ENCODE measurements around the gene SSC5D.
A peak's percentile ranks its signal among the peaks of the same experiment; 100 is the strongest.
"Not testable (repeated sequence)": the region's sequence is repeated elsewhere in the genome, so short reads cannot be mapped to it uniquely, and the experiment has no call there.

The SSC5D gene

DNA sequence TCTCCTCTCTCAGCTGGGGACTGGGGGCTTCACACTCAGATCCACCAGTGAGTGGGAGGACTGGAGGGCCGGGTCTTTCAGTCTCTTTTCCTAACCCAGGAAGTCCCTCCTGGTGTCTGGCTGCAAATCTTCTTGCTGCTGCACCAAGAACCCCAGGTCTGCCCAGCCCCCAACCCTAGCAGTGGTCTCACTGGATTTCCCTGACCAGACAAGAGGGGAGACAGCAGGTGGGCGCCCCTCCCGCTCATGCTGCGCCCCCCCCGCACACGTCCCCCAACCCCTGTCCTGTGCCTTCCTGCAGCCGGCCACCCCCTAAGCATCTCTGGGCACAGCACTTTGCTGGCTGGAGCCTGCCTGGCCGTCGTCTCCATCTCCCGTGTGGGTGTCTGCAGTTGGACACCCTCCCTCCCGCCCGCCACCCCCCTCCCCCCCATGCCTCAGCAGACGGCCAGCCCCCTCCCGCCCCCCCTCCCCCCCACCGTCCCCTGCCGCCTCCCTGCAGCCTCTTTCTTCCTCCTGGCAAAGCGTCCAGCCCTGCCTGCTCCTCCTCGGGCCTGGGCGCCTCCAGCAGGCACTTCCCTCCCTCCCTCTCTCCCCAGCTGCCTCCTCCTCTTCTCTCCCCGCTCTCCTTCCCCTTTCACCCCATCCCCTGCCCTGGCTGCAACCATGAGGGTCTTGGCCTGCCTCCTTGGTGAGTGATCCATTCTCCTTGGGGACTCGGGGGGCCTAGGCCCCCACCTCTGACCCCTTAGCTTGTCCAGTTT, at the start of gene SSC5D:
Gene SSC5D (plus strand): TSS at position 513 of the 764 bp plus-strand sequence. CDS start 154 bp downstream, at position 667.
- no peaks in the 10 kb centered on the region for H3K9me3 ChIP-seq (ENCODE audit: low read length)
- H3K36me3 ChIP-seq (ENCODE audit: insufficient read depth, low read length) = no peaks in the 10 kb centered on the region
- peaks cover 60% of the 10 kb centered on the region for H3K4me1 ChIP-seq (ENCODE audit: insufficient read depth, low read length)
- no peak within 1 kb of the TSS for H2AFZ ChIP-seq (ENCODE audit: low read depth, low read length)
- H3K27me3 ChIP-seq (ENCODE audit: insufficient read depth, low read length) = no peaks in the 10 kb centered on the region
- H3K4me3 ChIP-seq (ENCODE audit: low read length) = peak within 1 kb of the TSS; percentile 17

DNA sequence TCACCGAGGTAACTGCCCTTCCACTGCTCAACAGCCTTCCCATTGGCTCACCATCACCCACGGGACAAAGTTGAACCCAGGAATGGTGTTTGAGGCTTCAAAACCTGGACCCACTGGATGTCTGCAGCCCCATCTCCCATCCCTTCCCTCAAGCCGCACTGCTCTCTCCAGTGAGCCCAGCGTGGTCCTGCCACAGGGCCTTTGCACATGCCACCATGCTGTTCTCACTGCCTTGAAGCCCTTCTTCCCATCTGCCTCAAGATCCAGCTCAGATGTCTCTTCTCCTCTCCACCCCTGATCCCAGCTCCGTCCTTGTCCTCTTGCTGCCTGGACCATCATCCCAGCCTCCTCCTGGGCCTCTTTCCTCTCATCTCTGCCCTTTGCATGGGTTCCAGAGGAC, 49.2 kb upstream of the SSC5D start:
- H3K4me1 ChIP-seq (ENCODE audit: insufficient read depth, low read length) = peaks cover 22% of the 10 kb centered on the region
- no peaks in the 10 kb centered on the region for H3K36me3 ChIP-seq (ENCODE audit: insufficient read depth, low read length)
- H2AFZ ChIP-seq (ENCODE audit: low read depth, low read length) = no peak overlapping the region
- H3K27me3 ChIP-seq (ENCODE audit: insufficient read depth, low read length) = peaks cover 42% of the 10 kb centered on the region
- no peak overlapping the region for H3K4me3 ChIP-seq (ENCODE audit: low read length)
- H3K9me3 ChIP-seq (ENCODE audit: low read length) = no peaks in the 10 kb centered on the region

DNA sequence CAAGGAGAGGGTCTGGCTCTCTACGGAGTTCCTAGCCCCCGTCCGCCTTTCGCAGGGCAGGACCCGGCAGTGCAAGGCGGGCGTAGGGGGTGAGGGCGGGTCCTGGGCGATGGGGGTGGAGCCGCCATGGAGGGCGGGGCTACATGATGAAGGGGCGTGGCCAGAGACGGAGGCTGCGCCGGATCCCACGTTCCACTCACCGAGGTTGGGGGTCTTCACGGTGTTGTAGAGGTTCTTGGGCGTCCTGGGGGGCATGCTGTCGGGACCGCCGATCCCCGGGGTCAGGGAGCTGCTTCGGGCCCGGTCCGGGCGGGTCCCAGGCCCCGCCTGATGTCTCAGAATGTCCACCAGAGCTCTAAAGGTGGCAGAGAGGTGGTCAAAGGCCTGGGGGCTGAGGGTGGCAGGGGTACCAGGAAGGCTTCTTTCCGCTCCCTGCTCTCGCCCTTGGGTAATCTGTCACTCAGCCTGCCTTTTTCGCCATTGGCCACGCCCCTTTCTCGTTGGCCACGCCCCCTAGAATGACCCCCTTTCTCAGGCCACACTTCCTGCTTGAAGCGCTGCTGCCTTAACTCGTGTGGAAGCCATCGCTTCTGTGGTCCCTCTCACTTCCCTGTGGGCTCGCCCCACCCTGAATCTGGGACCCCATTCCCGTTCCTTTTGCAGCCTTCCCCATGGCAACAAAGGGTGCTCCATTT, 47.7 kb upstream of the SSC5D start:
- no peaks in the 10 kb centered on the region for H3K36me3 ChIP-seq (ENCODE audit: insufficient read depth, low read length)
- H3K4me1 ChIP-seq (ENCODE audit: insufficient read depth, low read length) = peaks cover 22% of the 10 kb centered on the region
- no peaks in the 10 kb centered on the region for H3K9me3 ChIP-seq (ENCODE audit: low read length)
- H3K4me3 ChIP-seq (ENCODE audit: low read length) = no peak overlapping the region
- peaks cover 53% of the 10 kb centered on the region for H3K27me3 ChIP-seq (ENCODE audit: insufficient read depth, low read length)
- no peak overlapping the region for H2AFZ ChIP-seq (ENCODE audit: low read depth, low read length)

DNA sequence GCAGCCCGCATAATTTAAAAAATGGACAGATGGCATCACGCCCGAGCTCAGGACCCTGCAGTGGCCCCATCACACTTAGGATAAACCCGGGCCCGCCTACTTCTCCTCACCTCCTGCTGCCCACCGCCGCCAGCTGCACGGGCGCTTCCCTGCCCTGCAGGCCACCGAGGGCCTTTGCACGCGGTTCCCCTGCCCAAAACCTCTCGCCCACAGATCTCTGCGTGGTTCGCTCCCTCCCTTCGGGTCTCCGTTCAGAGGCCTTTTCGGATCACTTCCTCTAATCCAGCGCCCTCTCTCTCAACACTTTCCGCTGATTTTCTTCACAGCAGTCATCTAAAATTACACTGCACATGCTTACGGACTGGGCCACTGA, 46.9 kb upstream of the SSC5D start:
- peaks cover 57% of the 10 kb centered on the region for H3K27me3 ChIP-seq (ENCODE audit: insufficient read depth, low read length)
- peaks cover 22% of the 10 kb centered on the region for H3K4me1 ChIP-seq (ENCODE audit: insufficient read depth, low read length)
- H2AFZ ChIP-seq (ENCODE audit: low read depth, low read length) = no peak overlapping the region
- no peak overlapping the region for H3K4me3 ChIP-seq (ENCODE audit: low read length)
- H3K9me3 ChIP-seq (ENCODE audit: low read length) = no peaks in the 10 kb centered on the region
- no peaks in the 10 kb centered on the region for H3K36me3 ChIP-seq (ENCODE audit: insufficient read depth, low read length)

DNA sequence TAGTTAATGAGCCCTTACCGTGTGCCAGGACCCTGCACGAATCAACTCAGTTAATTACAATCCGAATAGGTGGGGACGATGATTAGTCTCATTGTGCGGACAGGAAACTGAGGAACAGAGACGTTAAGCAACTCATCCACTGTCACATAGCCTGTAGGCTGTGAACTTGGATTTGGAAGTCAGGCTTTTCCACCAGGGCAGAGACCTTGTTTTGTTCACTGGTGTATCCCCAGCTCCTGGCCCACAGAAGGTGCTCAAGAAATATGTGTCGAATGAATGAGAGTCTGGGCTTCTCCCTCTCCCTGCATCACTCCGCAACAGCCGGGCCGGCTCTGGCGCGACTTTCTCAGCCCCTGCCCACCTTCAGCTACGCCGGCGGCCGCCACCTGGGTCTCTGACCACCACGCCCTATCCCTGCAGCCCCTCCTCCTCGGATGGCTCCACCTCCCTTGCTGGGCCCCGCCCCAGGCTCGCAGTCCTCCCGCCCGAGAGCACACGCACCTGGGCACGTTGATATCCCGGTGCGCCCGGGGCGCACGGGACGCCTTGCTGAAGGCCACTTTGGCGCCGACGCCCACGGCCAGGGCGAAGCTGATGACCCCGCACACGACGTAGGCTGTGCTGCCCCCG, 46.4 kb upstream of the SSC5D start:
- no peak overlapping the region for H3K4me3 ChIP-seq (ENCODE audit: low read length)
- H3K27me3 ChIP-seq (ENCODE audit: insufficient read depth, low read length) = peaks cover 57% of the 10 kb centered on the region
- H3K4me1 ChIP-seq (ENCODE audit: insufficient read depth, low read length) = peaks cover 22% of the 10 kb centered on the region
- H3K9me3 ChIP-seq (ENCODE audit: low read length) = no peaks in the 10 kb centered on the region
- H2AFZ ChIP-seq (ENCODE audit: low read depth, low read length) = no peak overlapping the region
- no peaks in the 10 kb centered on the region for H3K36me3 ChIP-seq (ENCODE audit: insufficient read depth, low read length)

DNA sequence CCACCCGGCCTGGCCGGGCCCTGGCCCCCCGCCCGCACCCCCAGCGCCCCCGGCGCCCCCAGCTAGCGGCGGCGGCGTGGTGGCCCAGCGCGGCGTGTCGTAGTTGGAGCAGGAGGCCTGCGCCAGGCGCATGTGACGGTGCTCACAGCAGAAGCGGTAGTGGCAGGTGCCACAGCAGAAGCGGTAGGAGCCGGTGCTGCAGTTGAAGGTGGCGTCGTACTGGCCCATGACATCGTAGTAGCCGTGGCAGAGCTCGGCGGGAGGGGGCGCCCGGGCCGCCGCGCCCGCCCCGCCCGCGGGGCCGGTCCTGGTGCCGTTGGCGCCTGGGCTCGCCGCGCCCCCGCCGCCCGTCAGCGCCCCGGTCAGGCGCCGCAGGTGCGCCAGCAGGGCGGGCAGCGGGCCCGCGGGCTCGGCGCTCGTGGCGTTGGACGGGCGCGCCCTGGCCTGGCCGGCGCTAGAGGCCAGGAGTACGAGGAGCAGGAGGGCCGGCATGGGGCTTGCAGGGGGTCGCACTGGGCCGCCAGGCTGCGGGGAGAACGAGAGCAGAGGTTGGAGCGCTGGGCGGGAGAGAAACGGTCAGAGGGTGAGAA, 45.8 kb upstream of the SSC5D start:
- no peaks in the 10 kb centered on the region for H3K36me3 ChIP-seq (ENCODE audit: insufficient read depth, low read length)
- H2AFZ ChIP-seq (ENCODE audit: low read depth, low read length) = no peak overlapping the region
- peaks cover 57% of the 10 kb centered on the region for H3K27me3 ChIP-seq (ENCODE audit: insufficient read depth, low read length)
- peaks cover 22% of the 10 kb centered on the region for H3K4me1 ChIP-seq (ENCODE audit: insufficient read depth, low read length)
- no peaks in the 10 kb centered on the region for H3K9me3 ChIP-seq (ENCODE audit: low read length)
- no peak overlapping the region for H3K4me3 ChIP-seq (ENCODE audit: low read length)

DNA sequence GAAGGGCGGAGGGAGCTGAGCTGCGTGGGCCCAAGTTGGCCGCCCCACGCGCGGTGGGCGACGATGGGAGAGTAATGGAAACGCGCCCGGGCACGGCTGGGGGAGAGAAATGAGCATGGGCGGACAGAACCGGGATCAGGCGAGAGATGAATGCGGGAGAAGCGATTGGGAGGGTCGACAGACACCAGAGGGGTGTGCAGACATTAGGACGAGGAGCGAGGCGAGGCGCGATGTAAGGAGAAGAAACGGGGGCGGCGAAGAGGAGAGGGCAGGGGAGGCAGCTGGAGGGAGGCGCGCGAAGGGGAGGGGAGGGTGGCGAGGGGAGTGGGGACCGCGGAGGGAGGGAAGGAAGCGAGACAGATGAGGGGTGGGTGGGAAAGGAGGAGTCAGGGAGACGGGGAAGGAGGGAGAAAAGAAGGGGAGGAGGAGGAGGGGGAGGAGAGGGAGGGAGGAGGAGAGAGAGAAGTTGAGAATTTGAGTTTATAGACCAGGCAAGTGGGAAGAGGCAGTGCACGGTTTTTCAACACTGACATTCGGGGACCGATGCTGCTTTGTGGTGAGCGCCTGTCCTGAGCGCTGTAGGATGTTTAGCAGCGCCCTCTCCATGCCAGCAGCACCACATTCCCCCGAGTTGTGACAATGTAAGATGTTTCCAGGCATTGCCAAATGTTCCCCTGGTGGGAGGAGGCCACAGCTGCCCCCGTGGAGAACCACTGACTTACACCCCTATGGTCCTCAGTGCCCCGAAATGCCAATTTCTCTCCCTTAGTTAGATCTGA, 45.0 kb upstream of the SSC5D start, which contains the start of gene SHISA7:
Gene SHISA7 (minus strand): TSS at position 256 of the 779 bp plus-strand sequence. CDS start 437 bp downstream, outside the sequence.
- Histone ChIP-seq H3K27me3 (ENCODE audit: insufficient read depth, low read length) (peaks cover 57% of the 10 kb centered on the region), H2AFZ (ENCODE audit: low read depth, low read length) (no peak within 1 kb of the TSS), H3K4me3 (ENCODE audit: low read length) (no peak within 1 kb of the TSS), H3K9me3 (ENCODE audit: low read length) (no peaks in the 10 kb centered on the region), H3K4me1 (ENCODE audit: insufficient read depth, low read length) (peaks cover 22% of the 10 kb centered on the region), H3K36me3 (ENCODE audit: insufficient read depth, low read length) (no peaks in the 10 kb centered on the region)

DNA sequence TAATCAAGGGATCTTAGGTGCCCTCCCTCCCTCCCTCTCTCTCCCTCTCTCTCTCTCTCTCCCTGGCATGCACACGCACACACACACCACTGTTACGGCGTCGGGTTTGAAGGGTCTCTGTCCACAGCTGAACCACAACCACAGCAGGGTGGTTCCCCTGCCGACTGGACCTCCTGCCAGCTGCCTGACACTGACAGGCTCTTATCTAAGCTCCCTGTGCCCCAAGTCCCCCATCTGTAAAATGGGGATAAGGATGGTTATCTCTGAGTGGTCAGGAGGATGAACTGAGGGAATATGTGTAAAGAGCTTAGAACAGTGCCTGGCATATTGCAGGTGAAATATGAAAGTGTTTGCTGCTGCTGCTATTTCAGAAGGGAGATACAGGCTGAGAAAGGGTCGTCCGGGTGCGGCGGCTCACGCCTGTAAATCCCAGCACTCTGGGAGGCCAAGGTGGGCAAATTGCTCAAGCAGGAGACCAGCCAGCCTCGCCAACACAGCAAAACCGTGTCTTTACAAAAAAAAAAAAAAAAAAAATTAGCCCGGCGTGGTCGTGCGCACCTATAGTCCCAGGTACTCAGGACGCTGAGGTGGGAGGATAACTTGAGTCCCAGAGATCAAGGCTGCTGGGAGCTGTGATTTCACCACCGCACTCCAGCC, 44.3 kb upstream of the SSC5D start:
- H2AFZ ChIP-seq (ENCODE audit: low read depth, low read length) = no peak overlapping the region
- peaks cover 22% of the 10 kb centered on the region for H3K4me1 ChIP-seq (ENCODE audit: insufficient read depth, low read length)
- no peaks in the 10 kb centered on the region for H3K36me3 ChIP-seq (ENCODE audit: insufficient read depth, low read length)
- H3K27me3 ChIP-seq (ENCODE audit: insufficient read depth, low read length) = peaks cover 56% of the 10 kb centered on the region
- H3K9me3 ChIP-seq (ENCODE audit: low read length) = no peaks in the 10 kb centered on the region
- no peak overlapping the region for H3K4me3 ChIP-seq (ENCODE audit: low read length)

DNA sequence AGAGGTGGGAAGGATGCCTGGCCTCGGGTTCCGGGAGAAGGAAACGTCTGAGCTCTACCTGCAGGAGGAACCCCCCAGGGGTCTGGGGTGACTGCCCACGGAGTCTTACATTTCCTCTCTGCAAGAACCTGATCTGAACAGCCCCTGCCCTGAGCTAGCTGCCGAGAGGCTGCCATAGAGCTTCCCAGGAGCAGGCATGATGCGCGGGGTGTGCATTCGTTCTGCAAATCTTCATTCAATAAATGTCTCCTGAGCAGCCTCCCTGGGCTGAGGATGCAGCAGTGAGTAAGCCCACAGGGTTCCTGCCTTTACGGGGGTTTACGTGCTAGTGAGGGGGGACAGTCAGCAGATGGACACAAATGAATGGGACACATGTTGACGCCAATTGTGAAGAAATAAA, 43.6 kb upstream of the SSC5D start:
- Histone ChIP-seq H3K36me3 (ENCODE audit: insufficient read depth, low read length) (no peaks in the 10 kb centered on the region), H3K9me3 (ENCODE audit: low read length) (no peaks in the 10 kb centered on the region), H2AFZ (ENCODE audit: low read depth, low read length) (no peak overlapping the region), H3K27me3 (ENCODE audit: insufficient read depth, low read length) (peaks cover 50% of the 10 kb centered on the region), H3K4me1 (ENCODE audit: insufficient read depth, low read length) (peaks cover 27% of the 10 kb centered on the region), H3K4me3 (ENCODE audit: low read length) (no peak overlapping the region)

DNA sequence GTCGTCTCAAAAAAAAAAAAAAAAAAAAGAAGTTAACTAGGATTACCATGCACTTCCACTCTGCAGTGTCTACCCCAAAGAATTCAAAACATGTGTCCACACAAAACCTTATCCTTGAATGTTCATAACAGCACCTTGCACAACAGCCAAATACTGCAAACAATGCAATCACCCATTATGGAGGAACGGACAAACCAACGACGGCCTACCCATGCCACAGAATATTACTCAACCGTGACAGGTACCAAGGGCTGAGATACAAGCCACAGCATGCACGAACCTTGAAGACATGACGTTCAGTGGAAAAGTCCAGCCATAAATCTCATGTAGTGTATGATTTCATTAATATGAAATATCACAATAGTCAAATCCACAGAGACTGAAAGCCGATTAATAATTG, 42.2 kb upstream of the SSC5D start:
- Histone ChIP-seq H3K36me3 (ENCODE audit: insufficient read depth, low read length) (no peaks in the 10 kb centered on the region), H2AFZ (ENCODE audit: low read depth, low read length) (no peak overlapping the region), H3K4me1 (ENCODE audit: insufficient read depth, low read length) (peaks cover 30% of the 10 kb centered on the region), H3K27me3 (ENCODE audit: insufficient read depth, low read length) (peaks cover 37% of the 10 kb centered on the region), H3K9me3 (ENCODE audit: low read length) (no peaks in the 10 kb centered on the region), H3K4me3 (ENCODE audit: low read length) (no peak overlapping the region)

DNA sequence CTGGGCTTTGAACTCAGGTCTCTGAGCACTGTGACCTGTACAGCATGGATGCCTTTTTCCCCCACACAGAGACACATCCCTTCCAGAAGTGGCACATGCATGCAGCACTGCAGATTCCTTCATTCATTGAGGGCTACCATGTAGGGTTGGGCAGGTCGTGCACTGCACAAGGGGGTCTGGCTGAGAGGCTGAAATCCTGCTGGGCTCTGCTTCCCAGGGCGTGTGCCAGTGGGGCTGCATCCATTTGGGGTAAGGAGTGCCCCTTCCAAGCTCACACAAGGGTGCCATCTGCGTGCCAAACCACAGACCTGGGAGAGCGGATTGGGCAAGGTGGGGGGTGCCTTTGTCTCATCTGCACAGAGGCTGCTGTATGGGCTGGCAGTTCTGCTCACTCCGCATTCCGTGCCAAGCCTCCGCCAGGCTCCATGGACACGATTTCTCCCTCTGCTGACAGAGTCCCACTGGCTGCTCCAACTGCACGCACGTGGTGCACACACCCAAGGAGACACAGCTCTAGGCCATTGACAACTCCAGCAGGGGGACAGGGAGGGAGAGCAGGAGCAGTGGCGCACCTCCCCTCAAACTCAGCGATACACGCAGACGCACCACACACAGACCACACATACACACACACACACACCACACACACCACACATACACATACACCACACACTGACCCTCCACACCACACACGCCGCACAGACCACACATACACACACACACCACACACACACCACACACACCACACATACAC, 40.6 kb upstream of the SSC5D start:
- Histone ChIP-seq H3K9me3 (ENCODE audit: low read length) (no peaks in the 10 kb centered on the region), H3K4me3 (ENCODE audit: low read length) (no peak overlapping the region), H2AFZ (ENCODE audit: low read depth, low read length) (no peak overlapping the region), H3K27me3 (ENCODE audit: insufficient read depth, low read length) (peaks cover 26% of the 10 kb centered on the region), H3K4me1 (ENCODE audit: insufficient read depth, low read length) (peaks cover 30% of the 10 kb centered on the region), H3K36me3 (ENCODE audit: insufficient read depth, low read length) (no peaks in the 10 kb centered on the region)

DNA sequence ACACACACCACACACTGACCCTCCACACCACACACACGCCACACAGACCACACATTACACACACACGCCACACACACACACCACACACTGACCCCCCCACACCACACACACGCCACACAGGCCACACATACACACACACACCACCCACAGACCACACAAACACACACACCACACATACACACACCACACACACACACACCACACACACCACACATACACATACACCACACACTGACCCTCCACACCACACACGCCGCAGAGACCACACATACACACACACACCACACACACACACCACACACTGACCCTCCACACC, 40.1 kb upstream of the SSC5D start:
- not testable (repeated sequence) for H3K9me3 ChIP-seq (ENCODE audit: low read length); H3K36me3 ChIP-seq (ENCODE audit: insufficient read depth, low read length); H2AFZ ChIP-seq (ENCODE audit: low read depth, low read length); H3K4me3 ChIP-seq (ENCODE audit: low read length)
- H3K4me1 ChIP-seq (ENCODE audit: insufficient read depth, low read length) = peaks cover 27% of the 10 kb centered on the region
- peaks cover 22% of the 10 kb centered on the region for H3K27me3 ChIP-seq (ENCODE audit: insufficient read depth, low read length)
